HepG2 (cell line): Measurements from ENCODE around the gene PDZD7. TPM values are rescaled to one million over a fixed set of nuclear protein-coding genes. Genes with fewer than 3 reads are reported as not detected.

ENCODE experiments used
- ATAC-seq: fragments of 200-7000 bp; cut with Tn5 transposase; 3 replicates; pipeline ENCODE4 v1.9.1; 2020; ENCODE audit warnings: mild to moderate bottlenecking, moderate library complexity
- BruUV-seq: library from RNA; stranded (reverse); fragments of 400-500 nt; replicated peaks from 2 replicates; lab custom pipeline; 2021; lab: Mats Ljungman, UMichigan
- CTCF ChIA-PET: fragments of 300-600 bp; formaldehyde crosslinking; extraction: SDS; loops from one replicate; lab custom pipeline; 2021; ENCODE audit warnings: low total read pairs, inconsistent platforms, low intra/inter-chr PET ratio; lab: Yijun Ruan, JAX
- POLR2A ChIA-PET: fragments of 350-600 bp; sonication (Branson Sonifier 250); formaldehyde crosslinking; loops from one replicate; lab custom pipeline; 2020; ENCODE audit warnings: antibody characterized with exemption, inconsistent platforms; lab: Yijun Ruan, JAX
- DNase-seq: peaks from one replicate; pipeline ENCODE4 v3.0.0-alpha.2; 2015; ENCODE audit warnings: low spot score
- FAIRE-seq: peaks from 3 replicates; lab custom pipeline; 2011; peaks lifted over from hg19 to GRCh38; lab: Jason Lieb, UNC
- H2AFZ ChIP-seq: one replicate; pipeline ENCODE4 v1.6.1; 2011; ENCODE audit warnings: low read length, inconsistent platforms
- H3K27ac ChIP-seq: fragments of 300-600 bp; 3 replicates; pipeline ENCODE4 v1.8.0; 2011; ENCODE audit warnings: mixed run types, mild to moderate bottlenecking, mixed read lengths, low read length, inconsistent platforms; ENCODE audit not compliant: insufficient read depth; ENCODE audit errors: extremely low read length
- H3K27me3 ChIP-seq, 2 experiments: fragments of 200-600 bp in 1 of 2; 2 replicates in 1 of 2; 3 replicates in 1 of 2; pipeline versions ENCODE4 v1.6.0 to v1.8.0; 2011; ENCODE audit warnings: low read length in 2 of 2, mild to moderate bottlenecking in 2 of 2, moderate library complexity in 2 of 2, inconsistent platforms in 1 of 2; ENCODE audit not compliant: insufficient read depth in 2 of 2, control insufficient read depth in 1 of 2
- H3K36me3 ChIP-seq, 2 experiments: fragments of 200-600 bp in 1 of 2; replicated peaks in 1 of 2; 2 replicates in 1 of 2; 3 replicates in 1 of 2; pipeline versions ENCODE4 v1.5.1 to v1.8.0; 2011; ENCODE audit warnings: low read length in 2 of 2, inconsistent platforms in 1 of 2; ENCODE audit not compliant: insufficient read depth in 2 of 2, control insufficient read depth in 1 of 2
- H3K4me1 ChIP-seq: 2 replicates; pipeline ENCODE4 v1.5.1; 2012; ENCODE audit warnings: low read length, inconsistent platforms; ENCODE audit not compliant: insufficient read depth
- H3K4me2 ChIP-seq: 2 replicates; pipeline ENCODE4 v1.6.0; 2011; ENCODE audit warnings: low read depth, low read length, inconsistent platforms
- H3K4me3 ChIP-seq, 3 experiments: fragments of 200-600 bp in 1 of 3; sonication (generic), shearing (Covaris generic) in 1 of 3; replicated peaks in 1 of 3; 2 replicates each; pipeline ENCODE4 v1.5.1; 2011 to 2016; ENCODE audit warnings: low read length in 3 of 3, inconsistent platforms in 2 of 3, low read depth in 2 of 3, mild to moderate bottlenecking in 2 of 3, control low read depth in 1 of 3, mixed read lengths in 1 of 3; ENCODE audit not compliant: insufficient read depth in 1 of 3
- H3K79me2 ChIP-seq: one replicate; pipeline ENCODE4 v1.6.1; 2011; ENCODE audit warnings: low read length, inconsistent platforms; ENCODE audit not compliant: insufficient read depth
- H3K9ac ChIP-seq: 2 replicates; pipeline ENCODE4 v1.6.0; 2011; ENCODE audit warnings: mild to moderate bottlenecking, low read depth, low read length, inconsistent platforms; ENCODE audit not compliant: insufficient read depth
- H3K9me3 ChIP-seq: 2 replicates; pipeline ENCODE4 v1.5.1; 2012; ENCODE audit warnings: mild to moderate bottlenecking, low read length
- H4K20me1 ChIP-seq: 2 replicates; pipeline ENCODE4 v1.6.0; 2011; ENCODE audit warnings: inconsistent platforms, mild to moderate bottlenecking, low read length, moderate library complexity; ENCODE audit not compliant: insufficient read depth
- CBX2 ChIP-seq, 2 experiments: fragments of 200-600 bp in 1 of 2; sonication (generic); formaldehyde crosslinking in 1 of 2; IDR thresholded peaks; 2 replicates each; pipeline versions ENCODE4 v1.7.0 to v1.8.1; 2018 to 2022; ENCODE audit warnings: low read depth in 2 of 2, low read length in 1 of 2, mild to moderate bottlenecking in 1 of 2, missing genetic modification reagents in 1 of 2
- FOXJ3 ChIP-seq: sonication (generic); formaldehyde crosslinking; IDR thresholded peaks from 2 replicates; pipeline ENCODE4 v1.4.0; 2020; ENCODE audit warnings: missing genetic modification reagents, mild to moderate bottlenecking, borderline replicate concordance
- GABPA ChIP-seq, 2 experiments: IDR thresholded peaks; 2 replicates each; pipeline ENCODE4 v1.6.1; 2011 to 2016; ENCODE audit warnings: low read depth in 2 of 2, low read length in 1 of 2, missing biosample characterization in 1 of 2, missing genetic modification characterization in 1 of 2
- HNRNPL ChIP-seq: fragments of 200-400 bp; formaldehyde crosslinking; IDR thresholded peaks from 2 replicates; pipeline ENCODE4 v1.6.1; 2017; ENCODE audit warnings: mild to moderate bottlenecking, low read depth, low read length
- MIXL1 ChIP-seq: IDR thresholded peaks from 2 replicates; pipeline ENCODE4 v1.6.1; 2016
- PHF20 ChIP-seq: sonication (generic); formaldehyde crosslinking; IDR thresholded peaks from 2 replicates; pipeline ENCODE4 v1.5.0; 2020; ENCODE audit warnings: mild to moderate bottlenecking, missing genetic modification reagents
- ZNF350 ChIP-seq: sonication (generic); formaldehyde crosslinking; IDR thresholded peaks from 2 replicates; pipeline ENCODE4 v1.4.0; 2020; ENCODE audit warnings: mild to moderate bottlenecking, low read depth, missing genetic modification reagents, borderline replicate concordance
- ZNF646 ChIP-seq: sonication (generic); formaldehyde crosslinking; IDR thresholded peaks from 2 replicates; pipeline ENCODE4 v1.9.0; 2021; ENCODE audit warnings: mild to moderate bottlenecking, missing genetic modification reagents
- ZNF781 ChIP-seq: sonication (generic); formaldehyde crosslinking; IDR thresholded peaks from 2 replicates; pipeline ENCODE4 v1.5.1; 2020; ENCODE audit warnings: borderline replicate concordance, mild to moderate bottlenecking, missing genetic modification reagents; ENCODE audit errors: not compliant biosample characterization
- ZSCAN20 ChIP-seq: sonication (generic); formaldehyde crosslinking; IDR thresholded peaks from 2 replicates; pipeline ENCODE4 v1.4.0; 2020; ENCODE audit warnings: missing genetic modification reagents, mild to moderate bottlenecking, borderline replicate concordance
- WGBS: methylation state at CpG from one replicate; pipeline ENCODE4 v1.1.6; 2017; ENCODE audit warnings: low lambda C conversion rate; 5-methylcytosine and 5-hydroxymethylcytosine counted together
- in situ Hi-C: cut with HindIII; loops from 2 replicates; pipeline ENCODE4 v1.10.0; 2017; ENCODE audit warnings: low pct_unique_long_range_greater_than_20kb; ENCODE audit not compliant: extremely low pct_ligation_motif_present
- intact Hi-C: fragments of 100-400 bp; cut with micrococcal nuclease; formaldehyde crosslinking; loops from one replicate; pipeline ENCODE4 v1.10.0; 2022; ENCODE audit not compliant: unreplicated experiment
- polyA plus RNA-seq, 8 experiments: library from polyadenylated mRNA; depleted of rRNA in 3 of 8; stranded (reverse) in 7 of 8; unstranded in 1 of 8; fragments of >200 nt; fragmentation: Illumina TruSeq in 4 of 8; extraction: Trizol in 4 of 8; gene quantifications; 2 replicates each; pipeline versions ENCODE4 v1.2.1 to v1.2.3, GENCODE V29; 2011 to 2016; ENCODE audit warnings: low read depth in 4 of 8, missing spikeins in 1 of 8, mixed read lengths in 1 of 8; ENCODE audit not compliant: insufficient read depth in 1 of 8
- total RNA-seq, 5 experiments: library from RNA; depleted of rRNA; stranded (reverse); fragments of >200 nt; fragmentation: Illumina TruSeq; extraction: Trizol; gene quantifications; 2 replicates each; pipeline ENCODE4 v1.2.3, GENCODE V29; 2016; ENCODE audit warnings: low read depth in 1 of 5
- TF ChIP-seq, protein P1 (sequence below): sonication (generic); formaldehyde crosslinking; IDR thresholded peaks from 2 replicates; pipeline ENCODE4 v1.4.0; 2020; ENCODE audit warnings: mild to moderate bottlenecking, missing genetic modification reagents

The PDZD7 gene
- total and polyA plus RNA-seq, 2 of the 13 experiments (the other 11 are each of a cell fraction or from before 2014, with no cell fraction given): 0.58 to 0.73 TPM

DNA sequence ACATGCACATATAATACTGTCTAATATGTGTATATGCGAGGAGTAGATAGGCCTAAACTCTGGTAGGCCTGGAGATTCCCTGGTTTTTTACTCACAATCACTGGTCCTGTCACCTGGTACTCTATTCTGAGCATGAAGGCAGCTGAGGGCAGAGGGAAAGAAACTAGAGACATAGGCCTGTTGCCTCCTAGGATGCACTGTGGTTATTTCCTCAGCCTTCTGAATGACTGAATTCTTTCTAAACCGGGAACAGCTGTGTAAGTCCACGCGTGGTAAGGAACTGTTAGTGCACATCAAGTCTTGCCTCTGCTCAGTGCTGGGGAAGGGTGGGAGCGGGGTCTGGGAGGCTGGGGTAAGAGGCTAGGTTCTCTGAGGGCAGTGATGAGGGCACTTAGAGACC is 38.5 kb upstream of the PDZD7 start:
- in situ Hi-C loops: loop anchor here (5.0 kb wide), 1 partner anchor 37 kb away; the partner anchor contains the start of genes PDZD7 and SFXN3

More for the DNA sequence above, 38.5 kb upstream of the PDZD7 start:
- Histone ChIP-seq H3K27ac (no peak overlapping the region), H3K9me3 (no peaks in the 10 kb centered on the region), H3K79me2 (no peaks in the 10 kb centered on the region), H4K20me1 (no peaks in the 10 kb centered on the region), H3K4me3 (no peak overlapping the region), H3K4me2 (no peak overlapping the region), H3K9ac (no peak overlapping the region), H2AFZ (no peak overlapping the region), H3K27me3 (peaks cover 5 to 33% of the 10 kb centered on the region in 2 experiments; a peak in 4 of 5 replicates), H3K36me3 (no peaks in the 10 kb centered on the region), H3K4me1 (peaks cover 16% of the 10 kb centered on the region)
- no peak for DNase-seq
- ChIA-PET POLR2A (interaction anchor here (1.4 kb wide), 1 partner anchor 9 kb away, joined by 3 read pairs; no protein-coding TSS in a partner anchor), CTCF (interaction anchor here (0.7 to 3.1 kb wide), 2 partner anchors 10 to 26 kb away, joined by 3 to 22 read pairs; no protein-coding TSS in a partner anchor)
- no peak for ATAC-seq
- BruUV-seq: no TSS peak
- 39% methylated on average over 5 of the region's 5 CpGs for WGBS
- TF ChIP-seq PHF20 (CRISPR knock-in tag): no peak
- no peak for TF ChIP-seq MIXL1 (CRISPR knock-in tag)
- TF ChIP-seq CBX2 (IDR thresholded peaks at IDR 0.05; ENCODE audit: low read depth, low read length): no peak
- TF ChIP-seq CBX2 (CRISPR knock-in tag; IDR thresholded peaks at IDR 0.05; ENCODE audit: low read depth): no peak
- TF ChIP-seq ZNF646: no peak
- TF ChIP-seq HNRNPL: no peak
- no peak for TF ChIP-seq ZSCAN20
- no peak for TF ChIP-seq FOXJ3 (CRISPR knock-in tag)
- TF ChIP-seq GABPA (IDR thresholded peaks at IDR 0.05; ENCODE audit: low read depth, low read length): no peak
- no peak for TF ChIP-seq GABPA (CRISPR knock-in tag; IDR thresholded peaks at IDR 0.05; ENCODE audit: low read depth)
- TF ChIP-seq ZNF781: no peak
- no peak for TF ChIP-seq ZNF350 (CRISPR knock-in tag)
- TF ChIP-seq, protein P1, sequence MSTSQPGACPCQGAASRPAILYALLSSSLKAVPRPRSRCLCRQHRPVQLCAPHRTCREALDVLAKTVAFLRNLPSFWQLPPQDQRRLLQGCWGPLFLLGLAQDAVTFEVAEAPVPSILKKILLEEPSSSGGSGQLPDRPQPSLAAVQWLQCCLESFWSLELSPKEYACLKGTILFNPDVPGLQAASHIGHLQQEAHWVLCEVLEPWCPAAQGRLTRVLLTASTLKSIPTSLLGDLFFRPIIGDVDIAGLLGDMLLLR (CRISPR knock-in tag): no peak
- no peak for FAIRE-seq
- intact Hi-C loops: loop anchor here (5.0 kb wide), 1 partner anchor 37 kb away; the partner anchor contains the start of genes PDZD7 and SFXN3
